C4-2B (cell line): ENCODE measurements around the gene RHOD.

Source experiments
- ZFX ChIP-seq: fragments of 450-650 bp; IDR thresholded peaks from 2 replicates; pipeline ENCODE4 v1.6.1; 2017
- TF ChIP-seq, protein P1 (sequence below): fragments of 450-650 bp; conservative IDR thresholded peaks from 2 replicates; pipeline ENCODE4 v1.5.1; 2017; ENCODE audit warnings: mild to moderate bottlenecking

DNA sequence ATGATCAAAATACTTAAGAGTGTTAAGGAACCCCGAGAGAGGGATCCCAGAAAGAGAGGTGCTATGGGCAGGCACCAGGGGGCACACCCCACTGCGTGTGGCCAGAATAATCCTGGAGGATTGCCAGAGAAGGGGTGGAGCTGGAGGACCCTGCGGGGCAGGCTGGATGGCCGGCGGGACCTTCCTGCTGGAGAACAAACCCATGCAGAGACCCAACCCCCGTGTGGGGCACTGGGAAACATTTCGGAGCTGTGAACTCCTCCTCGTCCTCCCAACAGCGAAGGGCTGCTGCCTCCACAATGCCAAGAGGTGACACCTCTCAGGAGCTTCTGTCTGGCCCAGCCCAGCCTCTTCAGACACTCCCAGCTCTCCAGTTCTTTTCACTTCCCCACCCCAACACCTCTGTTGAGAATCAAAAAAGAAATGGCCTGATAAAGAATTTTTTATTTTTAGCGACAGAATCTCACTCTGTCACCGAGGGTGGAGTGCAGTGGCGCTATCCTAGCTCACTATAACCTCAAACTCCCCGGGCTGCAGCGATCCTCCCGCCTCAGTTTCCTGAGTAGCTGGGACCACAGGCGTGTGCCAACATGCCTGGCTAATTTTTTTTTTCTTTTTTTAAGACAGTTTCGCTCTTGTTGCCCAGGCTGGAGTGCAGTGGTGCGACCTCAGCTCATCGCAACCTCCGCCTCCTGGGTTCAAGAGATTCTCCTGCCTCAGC lies 25.6 kb downstream of the RHOD start:
- TF ChIP-seq, protein P1, sequence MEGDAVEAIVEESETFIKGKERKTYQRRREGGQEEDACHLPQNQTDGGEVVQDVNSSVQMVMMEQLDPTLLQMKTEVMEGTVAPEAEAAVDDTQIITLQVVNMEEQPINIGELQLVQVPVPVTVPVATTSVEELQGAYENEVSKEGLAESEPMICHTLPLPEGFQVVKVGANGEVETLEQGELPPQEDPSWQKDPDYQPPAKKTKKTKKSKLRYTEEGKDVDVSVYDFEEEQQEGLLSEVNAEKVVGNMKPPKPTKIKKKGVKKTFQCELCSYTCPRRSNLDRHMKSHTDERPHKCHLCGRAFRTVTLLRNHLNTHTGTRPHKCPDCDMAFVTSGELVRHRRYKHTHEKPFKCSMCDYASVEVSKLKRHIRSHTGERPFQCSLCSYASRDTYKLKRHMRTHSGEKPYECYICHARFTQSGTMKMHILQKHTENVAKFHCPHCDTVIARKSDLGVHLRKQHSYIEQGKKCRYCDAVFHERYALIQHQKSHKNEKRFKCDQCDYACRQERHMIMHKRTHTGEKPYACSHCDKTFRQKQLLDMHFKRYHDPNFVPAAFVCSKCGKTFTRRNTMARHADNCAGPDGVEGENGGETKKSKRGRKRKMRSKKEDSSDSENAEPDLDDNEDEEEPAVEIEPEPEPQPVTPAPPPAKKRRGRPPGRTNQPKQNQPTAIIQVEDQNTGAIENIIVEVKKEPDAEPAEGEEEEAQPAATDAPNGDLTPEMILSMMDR = no peak
- no peak for TF ChIP-seq ZFX
